HCT116 (cell line): ENCODE results near the gene STAT4. TPM values are rescaled to one million over a fixed set of nuclear protein-coding genes. Genes with fewer than 3 reads are reported as not detected.

ENCODE experiments used
- ATAC-seq: fragments of 200-7000 bp; cut with Tn5 transposase; 2 replicates; pipeline ENCODE4 v1.9.1; 2020; ENCODE audit warnings: mild to moderate bottlenecking, moderate library complexity
- BruUV-seq: library from RNA; stranded (reverse); fragments of 400-500 nt; replicated peaks from 2 replicates; lab custom pipeline; 2021; lab: Mats Ljungman, UMichigan
- CTCF ChIA-PET: fragments of 300-600 bp; sonication (Branson Sonifier 250); formaldehyde crosslinking; loops from one replicate; lab custom pipeline; 2021; ENCODE audit warnings: antibody characterized with exemption; lab: Charles Lee
- POLR2A ChIA-PET: fragments of 300-600, 350-600 bp; sonication (Branson Sonifier 250); formaldehyde crosslinking; loops from one replicate; lab custom pipeline; 2021; ENCODE audit warnings: antibody characterized with exemption; lab: Charles Lee
- RAD21 ChIA-PET, 2 experiments: fragments of 300-600 bp; sonication (Branson Sonifier 250); formaldehyde crosslinking; loops; one replicate each; lab custom pipeline; 2023; ENCODE audit warnings: low total read pairs in 2 of 2; ENCODE audit not compliant: uncharacterized antibody in 2 of 2, unreplicated experiment in 2 of 2, low non-redundant PET in 1 of 2; lab: Charles Lee
- DNase-seq: peaks from one replicate; pipeline ENCODE4 v3.0.0-alpha.2; 2010; ENCODE audit warnings: low read depth, low spot score
- H2AFZ ChIP-seq: fragments of 200-600 bp; shearing (Covaris generic), sonication (generic); 2 replicates; pipeline ENCODE4 v1.6.1; 2017; ENCODE audit warnings: low read depth, mixed run types, mixed read lengths, antibody characterized with exemption, low read length; ENCODE audit not compliant: poor library complexity, severe bottlenecking
- H3K27ac ChIP-seq: 2 replicates; pipeline ENCODE4 v1.5.1; 2012; ENCODE audit warnings: low read depth, low read length
- H3K27me3 ChIP-seq: fragments of 200-600 bp; sonication (generic); 2 replicates; pipeline ENCODE4 v1.6.1; 2016; ENCODE audit warnings: mixed run types, low read length, mixed read lengths; ENCODE audit not compliant: insufficient read depth
- H3K36me3 ChIP-seq, 2 experiments: fragments of 200-500 bp in 1 of 2; fragments of 200-600 bp in 1 of 2; sonication (Bioruptor generic) in 1 of 2; sonication (generic) in 1 of 2; 2 replicates each; pipeline versions ENCODE4 v1.5.1 to v1.6.1; 2014 to 2016; ENCODE audit warnings: low read length in 2 of 2, inconsistent platforms in 1 of 2, mixed read lengths in 1 of 2, mixed run types in 1 of 2; ENCODE audit not compliant: insufficient read depth in 2 of 2, control insufficient read depth in 1 of 2
- H3K4me1 ChIP-seq, 2 experiments: fragments of 200-600 bp in 1 of 2; sonication (generic) in 1 of 2; 2 replicates each; pipeline versions ENCODE4 v1.5.1 to v1.6.1; 2012 to 2017; ENCODE audit warnings: low read length in 2 of 2, inconsistent platforms in 1 of 2, mild to moderate bottlenecking in 1 of 2, mixed read lengths in 1 of 2, mixed run types in 1 of 2, moderate library complexity in 1 of 2; ENCODE audit not compliant: insufficient read depth in 2 of 2, control insufficient read depth in 1 of 2
- H3K4me2 ChIP-seq: fragments of 200-600 bp; sonication (generic); 2 replicates; pipeline ENCODE4 v1.6.1; 2017; ENCODE audit warnings: mixed run types, low read length, mixed read lengths
- H3K4me3 ChIP-seq, 2 experiments: fragments of 200-600 bp in 1 of 2; sonication (generic) in 1 of 2; replicated peaks in 1 of 2; 2 replicates each; pipeline ENCODE4 v1.5.1; 2011 to 2016; ENCODE audit warnings: low read length in 2 of 2, control low read depth in 1 of 2, low read depth in 1 of 2, mild to moderate bottlenecking in 1 of 2, mixed read lengths in 1 of 2, mixed run types in 1 of 2
- H3K79me2 ChIP-seq: fragments of 200-600 bp; sonication (generic); 2 replicates; pipeline ENCODE4 v1.6.1; 2017; ENCODE audit warnings: mild to moderate bottlenecking, mixed run types, low read length, moderate library complexity, mixed read lengths; ENCODE audit not compliant: insufficient read depth
- H3K9ac ChIP-seq: fragments of 200-600 bp; sonication (generic); 2 replicates; pipeline ENCODE4 v1.6.1; 2016; ENCODE audit warnings: low read length, mixed read lengths
- H3K9me2 ChIP-seq: fragments of 200-600 bp; sonication (generic), shearing (Covaris generic); 2 replicates; pipeline ENCODE4 v1.6.1; 2017; ENCODE audit warnings: mixed run types, mild to moderate bottlenecking, moderate library complexity; ENCODE audit not compliant: insufficient read depth
- H3K9me3 ChIP-seq, 2 experiments: fragments of 200-500 bp in 1 of 2; fragments of 200-600 bp in 1 of 2; sonication (Bioruptor generic) in 1 of 2; sonication (generic) in 1 of 2; 2 replicates each; pipeline ENCODE4 v1.6.1; 2014 to 2017; ENCODE audit warnings: low read length in 2 of 2, mixed read lengths in 2 of 2, inconsistent platforms in 1 of 2, low read depth in 1 of 2, mild to moderate bottlenecking in 1 of 2, mixed run types in 1 of 2, moderate library complexity in 1 of 2; ENCODE audit not compliant: control insufficient read depth in 1 of 2, insufficient read depth in 1 of 2
- H4K20me1 ChIP-seq: fragments of 200-600 bp; sonication (generic), shearing (Covaris generic); 2 replicates; pipeline ENCODE4 v1.6.1; 2017; ENCODE audit warnings: mixed run types, mild to moderate bottlenecking, moderate library complexity; ENCODE audit not compliant: insufficient read depth
- CBX3 ChIP-seq: IDR thresholded peaks from 2 replicates; pipeline ENCODE4 v1.6.1; 2012; ENCODE audit warnings: low read depth
- EGR1 ChIP-seq: IDR thresholded peaks from 2 replicates; pipeline ENCODE4 v1.6.1; 2012; ENCODE audit warnings: low read depth
- EZH2 ChIP-seq: fragments of 200-600 bp; sonication (generic); IDR thresholded peaks from 2 replicates; pipeline ENCODE4 v1.6.1; 2017; ENCODE audit warnings: antibody characterized with exemption, mixed run types
- FOSL1 ChIP-seq: IDR thresholded peaks from 2 replicates; pipeline ENCODE4 v1.6.1; 2012; ENCODE audit warnings: low read depth
- JUND ChIP-seq: IDR thresholded peaks from 2 replicates; pipeline ENCODE4 v1.6.1; 2012
- POLR2AphosphoS5 ChIP-seq: IDR thresholded peaks from 2 replicates; pipeline ENCODE4 v1.6.1; 2011; ENCODE audit warnings: mild to moderate bottlenecking, low read depth, low read length, moderate library complexity
- REST ChIP-seq: IDR thresholded peaks from 2 replicates; pipeline ENCODE4 v1.6.1; 2012; ENCODE audit warnings: low read depth
- SRF ChIP-seq: IDR thresholded peaks from 2 replicates; pipeline ENCODE4 v1.6.1; 2012; ENCODE audit warnings: low read depth
- TCF7L2 ChIP-seq: IDR thresholded peaks from 2 replicates; pipeline ENCODE4 v1.7.0; 2011; ENCODE audit warnings: borderline replicate concordance, inconsistent platforms; ENCODE audit not compliant: insufficient read depth, insufficient read length; ENCODE audit errors: extremely low read depth
- YY1 ChIP-seq: IDR thresholded peaks from 2 replicates; pipeline ENCODE4 v1.6.1; 2011; ENCODE audit warnings: low read length, low read depth, moderate library complexity, mild to moderate bottlenecking; ENCODE audit not compliant: insufficient replicate concordance; ENCODE audit errors: extremely low read depth
- ZNF274 ChIP-seq: fragments of 200-500 bp; sonication (Bioruptor generic); IDR thresholded peaks from 2 replicates; pipeline ENCODE4 v1.6.1; 2014; ENCODE audit warnings: mild to moderate bottlenecking, low read depth, low read length, inconsistent platforms
- intact Hi-C: fragments of 100-400 bp; cut with micrococcal nuclease; formaldehyde crosslinking; loops from 2 replicates; pipeline ENCODE4 v1.10.0; 2022
- total RNA-seq: library from RNA; stranded (reverse); gene quantifications from one replicate; pipeline ENCODE4 v1.2.1, GENCODE V29; 2021; ENCODE audit not compliant: unreplicated experiment

The STAT4 gene
- total RNA-seq, 1 experiment from 2014 or later = 2.0 TPM

DNA sequence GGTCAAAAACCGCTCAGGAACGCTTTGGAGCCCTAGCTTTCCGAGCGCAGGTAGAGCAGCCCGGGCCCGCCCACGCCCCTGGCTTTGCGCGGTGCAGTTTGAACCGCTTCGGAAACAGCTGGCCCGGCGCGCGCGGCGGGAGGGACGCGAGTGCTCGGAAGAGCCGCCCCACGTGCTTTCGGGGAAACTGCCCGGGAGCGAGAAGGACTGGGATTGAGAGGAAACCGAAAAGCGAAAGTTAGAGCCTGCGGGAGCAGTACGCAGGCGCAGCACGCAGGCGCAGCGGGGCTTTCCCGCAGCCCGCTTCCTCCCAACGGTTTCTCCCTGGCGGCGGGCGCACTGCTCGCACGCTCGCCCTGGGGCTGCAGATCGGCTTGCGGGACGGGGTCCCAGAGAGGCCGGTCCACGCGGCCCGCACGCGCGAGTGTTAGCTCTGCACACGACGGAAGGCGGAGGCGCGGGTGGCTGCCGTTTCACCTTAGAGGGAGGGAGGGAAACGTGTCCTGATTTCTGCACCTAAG, 130.5 kb downstream of the STAT4 start (continued):
- TF ChIP-seq EZH2 = no peak
- peak; percentile 30; the same call in 1 of the 2 replicates for TF ChIP-seq FOSL1
- TF ChIP-seq EGR1 = peak; percentile 100
- TF ChIP-seq CBX3 = peak; percentile 100
- no peak for TF ChIP-seq SRF
- TF ChIP-seq ZNF274 = no peak
- TF ChIP-seq TCF7L2 = peak; percentile 94
- peak; percentile 93 for TF ChIP-seq JUND
- TF ChIP-seq REST = no peak

DNA sequence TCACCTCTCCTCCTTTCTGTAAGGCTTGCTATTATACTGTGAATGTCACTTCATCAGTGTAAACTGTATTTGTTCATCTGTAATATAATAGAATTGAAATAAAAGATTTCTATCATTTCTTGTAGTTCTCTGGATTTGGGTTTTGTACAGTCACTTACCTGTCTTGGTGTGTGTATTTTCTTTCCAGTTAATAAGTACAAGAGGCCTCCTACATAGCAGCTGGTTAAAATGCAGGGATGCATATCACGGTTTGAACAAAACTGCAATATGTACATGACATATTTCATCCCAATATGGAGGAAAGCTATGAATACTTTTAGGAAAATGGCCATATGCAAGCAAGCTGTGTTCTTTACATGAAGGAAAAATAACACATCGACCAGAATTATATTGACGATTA, 131.4 kb downstream of the STAT4 start:
- peak overlapping the region; percentile 73 to 91; a peak in 3 of 4 replicates for H3K4me3 ChIP-seq
- intact Hi-C loops = no loop called here
- H3K27me3 ChIP-seq = no peaks in the 10 kb centered on the region
- no peaks in the 10 kb centered on the region for H3K79me2 ChIP-seq
- ChIA-PET RAD21 (no interaction called here), CTCF (interaction anchor here (0.8 kb wide), 1 partner anchor 33 kb away, joined by 3 read pairs; no protein-coding TSS in a partner anchor), POLR2A (no interaction called here)
- H4K20me1 ChIP-seq = no peaks in the 10 kb centered on the region
- DNase-seq (no peak), ATAC-seq (no peak)
- no peaks in the 10 kb centered on the region for H3K9me3 ChIP-seq
- no TSS peak for BruUV-seq
- H3K36me3 ChIP-seq = no peaks in the 10 kb centered on the region
- H3K9ac ChIP-seq = peak overlapping the region; percentile 88
- no peaks in the 10 kb centered on the region for H3K9me2 ChIP-seq
- TF ChIP-seq POLR2AphosphoS5 (no peak), YY1 (no peak)
- H3K4me1 ChIP-seq = peaks cover 9 to 27% of the 10 kb centered on the region in 2 experiments; a peak in 3 of 4 replicates
- H2AFZ ChIP-seq = peak overlapping the region; percentile 53
- peak overlapping the region; percentile 84 for H3K4me2 ChIP-seq
- H3K27ac ChIP-seq = no peak overlapping the region
